Coronary artery (tissue), 2 donors: ENCODE measurements around the gene CACNA1C.

Source experiments
- DNase-seq: peaks from one replicate; pipeline ENCODE4 v3.0.0-alpha.2; 2017; ENCODE audit warnings: low spot score
- H3K27ac ChIP-seq, 2 donors: fragments of 200-600 bp; sonication (generic); one replicate each; pipeline ENCODE4 v1.5.1; 2016 to 2019
- H3K4me3 ChIP-seq: fragments of 200-600 bp; sonication (generic); 2 replicates; pipeline ENCODE4 v1.5.1; 2016; ENCODE audit warnings: mild to moderate bottlenecking, moderate library complexity
- CTCF ChIP-seq: fragments of 200-600 bp; sonication (generic); IDR thresholded peaks from one replicate; pipeline ENCODE4 v1.5.1; 2019; ENCODE audit warnings: antibody characterized with exemption

CACNA1C gene

GRCh38 chr12:2563709-2564108, 510.9 kb downstream of the CACNA1C start:
- no peak overlapping the region for H3K4me3 ChIP-seq
- no peak overlapping the region for H3K27ac ChIP-seq
- TF ChIP-seq CTCF = no peak
- no peak for DNase-seq

GRCh38 chr12:2566161-2566560, 513.4 kb downstream of the CACNA1C start:
- no peak for DNase-seq
- Histone ChIP-seq H3K4me3 (no peak overlapping the region), H3K27ac (no peak overlapping the region)
- TF ChIP-seq CTCF = no peak

GRCh38 chr12:2567711-2568110, 514.9 kb downstream of the CACNA1C start:
- DNase-seq = no peak
- Histone ChIP-seq H3K4me3 (no peak overlapping the region), H3K27ac (no peak overlapping the region)
- TF ChIP-seq CTCF = no peak

- Histone ChIP-seq H3K4me3 (no peak overlapping the region), H3K27ac (no peak overlapping the region)
- no peak for DNase-seq
- TF ChIP-seq CTCF = no peak
These were observed 517.8 kb downstream of the CACNA1C start for GRCh38 chr12:2570562-2570961.

GRCh38 chr12:2574355-2574935, 521.7 kb downstream of the CACNA1C start:
- H3K4me3 ChIP-seq = no peak overlapping the region
- no peak for TF ChIP-seq CTCF
- H3K27ac ChIP-seq = no peak overlapping the region
- DNase-seq = no peak

GRCh38 chr12:2575245-2575644, 522.5 kb downstream of the CACNA1C start:
- DNase-seq = no peak
- TF ChIP-seq CTCF = no peak
- Histone ChIP-seq H3K4me3 (no peak overlapping the region), H3K27ac (no peak overlapping the region)

GRCh38 chr12:2578211-2578610, 525.4 kb downstream of the CACNA1C start:
- H3K27ac ChIP-seq = no peak overlapping the region
- no peak for TF ChIP-seq CTCF
- no peak overlapping the region for H3K4me3 ChIP-seq
- no peak for DNase-seq
